ENCODE results near the gene SH2D1B.

SH2D1B gene

DNA sequence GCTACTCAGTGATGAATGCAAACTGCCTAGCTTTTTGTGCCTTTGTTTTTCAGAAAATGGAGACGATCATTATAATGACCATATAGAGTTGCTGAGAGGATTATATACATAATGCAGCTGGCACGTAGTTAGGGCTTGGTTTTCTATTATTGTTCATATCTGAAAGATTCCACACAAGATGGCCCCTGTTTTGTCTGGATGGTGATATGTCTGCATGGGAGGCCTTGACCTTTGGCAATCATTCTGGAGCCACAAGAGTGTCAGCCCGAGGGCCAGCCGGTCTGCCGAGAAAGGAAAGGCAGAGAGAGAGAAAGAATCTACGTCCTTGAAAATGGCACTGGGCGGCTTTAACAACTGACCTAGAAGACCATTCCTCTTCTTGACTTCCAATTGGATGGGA lies 5.7 kb upstream of the SH2D1B start:
- no peaks in the 10 kb centered on the region for H3K4me1 Mint-ChIP-seq
- H3K27me3 Mint-ChIP-seq (ENCODE audit: low read depth), result no peaks in the 10 kb centered on the region

GRCh38 chr1:162416909-162417308 lies 5.0 kb upstream of the SH2D1B start:
- Mint-ChIP-seq H3K4me3 (no peak overlapping the region), H3K27ac (no peak overlapping the region), H3K9me3 (peaks cover 10% of the 10 kb centered on the region), H3K36me3 (ENCODE audit: low read depth) (no peaks in the 10 kb centered on the region), H3K4me1 (no peaks in the 10 kb centered on the region), H3K27me3 (ENCODE audit: low read depth) (no peaks in the 10 kb centered on the region)
- TF ChIP-seq, protein P1, sequence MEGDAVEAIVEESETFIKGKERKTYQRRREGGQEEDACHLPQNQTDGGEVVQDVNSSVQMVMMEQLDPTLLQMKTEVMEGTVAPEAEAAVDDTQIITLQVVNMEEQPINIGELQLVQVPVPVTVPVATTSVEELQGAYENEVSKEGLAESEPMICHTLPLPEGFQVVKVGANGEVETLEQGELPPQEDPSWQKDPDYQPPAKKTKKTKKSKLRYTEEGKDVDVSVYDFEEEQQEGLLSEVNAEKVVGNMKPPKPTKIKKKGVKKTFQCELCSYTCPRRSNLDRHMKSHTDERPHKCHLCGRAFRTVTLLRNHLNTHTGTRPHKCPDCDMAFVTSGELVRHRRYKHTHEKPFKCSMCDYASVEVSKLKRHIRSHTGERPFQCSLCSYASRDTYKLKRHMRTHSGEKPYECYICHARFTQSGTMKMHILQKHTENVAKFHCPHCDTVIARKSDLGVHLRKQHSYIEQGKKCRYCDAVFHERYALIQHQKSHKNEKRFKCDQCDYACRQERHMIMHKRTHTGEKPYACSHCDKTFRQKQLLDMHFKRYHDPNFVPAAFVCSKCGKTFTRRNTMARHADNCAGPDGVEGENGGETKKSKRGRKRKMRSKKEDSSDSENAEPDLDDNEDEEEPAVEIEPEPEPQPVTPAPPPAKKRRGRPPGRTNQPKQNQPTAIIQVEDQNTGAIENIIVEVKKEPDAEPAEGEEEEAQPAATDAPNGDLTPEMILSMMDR (IDR thresholded peaks at IDR 0.05; ENCODE audit: unreplicated experiment in 3 of 3), result no peak

More for the DNA sequence above, 5.7 kb upstream of the SH2D1B start:
- Mint-ChIP-seq H3K9me3 (peaks cover 12% of the 10 kb centered on the region), H3K4me3 (no peak overlapping the region), H3K36me3 (ENCODE audit: low read depth) (no peaks in the 10 kb centered on the region), H3K27ac (no peak overlapping the region)
- TF ChIP-seq, protein P1 (IDR thresholded peaks at IDR 0.05; ENCODE audit: unreplicated experiment in 3 of 3), result no peak

- no peak overlapping the region for H3K27ac Mint-ChIP-seq
- H3K9me3 Mint-ChIP-seq, result peaks cover 9% of the 10 kb centered on the region
- H3K27me3 Mint-ChIP-seq (ENCODE audit: low read depth), result peaks cover 5% of the 10 kb centered on the region
- H3K4me3 Mint-ChIP-seq, result no peak overlapping the region
- TF ChIP-seq, protein P1 (IDR thresholded peaks at IDR 0.05; ENCODE audit: unreplicated experiment in 3 of 3), result no peak
- H3K36me3 Mint-ChIP-seq (ENCODE audit: low read depth), result no peaks in the 10 kb centered on the region
- H3K4me1 Mint-ChIP-seq, result no peaks in the 10 kb centered on the region
Observed at GRCh38 chr1:162416215-162416614, 4.3 kb upstream of the SH2D1B start.

GRCh38 chr1:162407539-162407938 lies 4.4 kb downstream of the SH2D1B start:
- TF ChIP-seq, protein P1 (IDR thresholded peaks at IDR 0.05; ENCODE audit: unreplicated experiment in 3 of 3), result no peak
- Mint-ChIP-seq H3K9me3 (no peaks in the 10 kb centered on the region), H3K4me3 (no peak overlapping the region), H3K27me3 (ENCODE audit: low read depth) (peaks cover 11% of the 10 kb centered on the region), H3K36me3 (ENCODE audit: low read depth) (no peaks in the 10 kb centered on the region), H3K27ac (no peak overlapping the region), H3K4me1 (no peaks in the 10 kb centered on the region)

DNA sequence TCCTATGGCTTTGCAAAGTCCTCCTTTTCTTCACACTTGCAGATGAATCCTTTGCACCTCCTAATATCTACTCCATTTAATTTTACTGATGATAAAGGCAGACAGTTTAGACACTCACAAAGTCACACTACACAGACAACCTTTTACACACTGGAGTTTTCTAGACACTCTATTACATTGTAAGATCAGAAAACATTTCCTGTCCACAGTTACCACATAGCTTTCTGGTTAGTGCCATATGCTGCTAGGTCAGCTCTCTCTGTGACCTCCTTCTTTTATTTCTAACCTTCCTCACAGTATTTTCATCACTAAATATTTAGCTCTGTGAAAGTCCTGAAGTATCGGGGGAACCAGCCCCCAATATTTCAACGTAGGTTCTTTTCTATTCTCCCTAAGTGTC lies 5.1 kb downstream of the SH2D1B start:
- no peak overlapping the region for H3K4me3 Mint-ChIP-seq
- H3K9me3 Mint-ChIP-seq, result no peaks in the 10 kb centered on the region
- H3K27me3 Mint-ChIP-seq (ENCODE audit: low read depth), result peaks cover 11% of the 10 kb centered on the region
- no peaks in the 10 kb centered on the region for H3K36me3 Mint-ChIP-seq (ENCODE audit: low read depth)
- TF ChIP-seq, protein P1 (IDR thresholded peaks at IDR 0.05; ENCODE audit: unreplicated experiment in 3 of 3), result no peak
- H3K27ac Mint-ChIP-seq, result no peak overlapping the region
- no peaks in the 10 kb centered on the region for H3K4me1 Mint-ChIP-seq

DNA sequence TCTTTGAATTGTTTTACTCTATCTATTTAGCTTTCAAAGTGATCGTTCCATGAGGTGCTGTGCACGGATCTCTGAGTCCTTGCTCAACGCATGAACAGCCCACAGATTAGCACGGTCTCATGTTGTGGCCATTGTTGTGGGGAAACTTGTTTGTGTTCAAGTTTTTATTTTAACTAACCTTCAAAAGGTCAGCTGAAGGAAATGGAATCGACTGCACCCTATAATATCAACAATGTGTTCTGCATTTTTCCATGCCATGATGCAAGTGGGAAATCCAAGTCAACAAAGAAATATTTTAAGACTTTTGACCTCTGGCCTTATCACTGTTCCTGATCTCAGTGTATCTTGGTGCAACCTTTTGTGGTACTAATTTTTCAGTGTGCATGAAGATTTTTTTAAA lies 6.1 kb downstream of the SH2D1B start:
- no peaks in the 10 kb centered on the region for H3K36me3 Mint-ChIP-seq (ENCODE audit: low read depth)
- peaks cover 6% of the 10 kb centered on the region for H3K27me3 Mint-ChIP-seq (ENCODE audit: low read depth)
- H3K9me3 Mint-ChIP-seq, result no peaks in the 10 kb centered on the region
- TF ChIP-seq, protein P1 (IDR thresholded peaks at IDR 0.05; ENCODE audit: unreplicated experiment in 3 of 3), result no peak
- H3K4me1 Mint-ChIP-seq, result no peaks in the 10 kb centered on the region
- no peak overlapping the region for H3K4me3 Mint-ChIP-seq
- no peak overlapping the region for H3K27ac Mint-ChIP-seq

Measured in nephron (organoid).